PC-9 (cell line): ENCODE data around the gene SMARCA2. TPM values are rescaled to one million over a fixed set of nuclear protein-coding genes. Genes with fewer than 3 reads are reported as not detected.

ENCODE experiments used
- BruUV-seq: library from RNA; stranded (reverse); fragments of 400-500 nt; replicated peaks from 2 replicates; lab custom pipeline; 2021; lab: Mats Ljungman, UMichigan
- CTCF ChIA-PET: fragments of 300-600 bp; sonication (Branson Sonifier 250); formaldehyde crosslinking; loops from one replicate; lab custom pipeline; 2022; ENCODE audit warnings: antibody characterized with exemption; lab: Charles Lee
- POLR2A ChIA-PET: fragments of 300-600 bp; sonication (Branson Sonifier 250); formaldehyde crosslinking; loops from one replicate; lab custom pipeline; 2022; ENCODE audit warnings: antibody characterized with exemption; ENCODE audit not compliant: unreplicated experiment; lab: Charles Lee
- DNase-seq, 2 experiments: peaks; one replicate each; pipeline versions ENCODE4 v3.0.0 to v3.0.0-alpha.2; 2015 to 2022; ENCODE audit warnings: mixed read lengths in 1 of 2
- H2AFZ ChIP-seq: fragments of 200-600 bp; sonication (generic); 2 replicates; pipeline ENCODE4 v1.8.1; 2017; ENCODE audit warnings: antibody characterized with exemption
- H3F3A ChIP-seq: fragments of 200-600 bp; sonication (generic); 2 replicates; pipeline ENCODE4 v1.8.1; 2017; ENCODE audit warnings: antibody characterized with exemption, mild to moderate bottlenecking, low read depth; ENCODE audit not compliant: insufficient read depth
- H3K27ac ChIP-seq: fragments of 200-600 bp; sonication (generic); 2 replicates; pipeline ENCODE4 v1.6.1; 2016; ENCODE audit warnings: mixed run types
- H3K27me3 ChIP-seq: fragments of 200-600 bp; sonication (generic); 2 replicates; pipeline ENCODE4 v1.6.1; 2016; ENCODE audit warnings: low read depth, mixed run types; ENCODE audit not compliant: insufficient read depth
- H3K36me3 ChIP-seq: fragments of 200-600 bp; sonication (generic); 2 replicates; pipeline ENCODE4 v1.6.1; 2016; ENCODE audit warnings: low read depth, mixed run types
- H3K4me1 ChIP-seq: fragments of 200-600 bp; sonication (generic); replicated peaks from 2 replicates; pipeline ENCODE4 v1.6.1; 2016; ENCODE audit warnings: mixed run types; ENCODE audit not compliant: insufficient read depth
- H3K4me2 ChIP-seq: fragments of 200-600 bp; sonication (generic); 2 replicates; pipeline ENCODE4 v1.6.1; 2017; ENCODE audit warnings: mixed run types
- H3K4me3 ChIP-seq: fragments of 200-600 bp; sonication (generic); 2 replicates; pipeline ENCODE4 v1.6.1; 2016; ENCODE audit warnings: mixed run types
- H3K79me2 ChIP-seq: fragments of 200-600 bp; sonication (generic); 2 replicates; pipeline ENCODE4 v1.6.1; 2017; ENCODE audit warnings: low read depth, mixed run types
- H3K9me2 ChIP-seq: fragments of 200-600 bp; sonication (generic); 2 replicates; pipeline ENCODE4 v1.8.1; 2017; ENCODE audit warnings: mild to moderate bottlenecking; ENCODE audit not compliant: insufficient read depth
- H3K9me3 ChIP-seq: fragments of 200-600 bp; sonication (generic); 2 replicates; pipeline ENCODE4 v1.8.1; 2016; ENCODE audit warnings: low read depth; ENCODE audit not compliant: insufficient read depth
- H4K20me1 ChIP-seq: fragments of 200-600 bp; sonication (generic); 2 replicates; pipeline ENCODE4 v1.8.1; 2017; ENCODE audit not compliant: insufficient read depth
- CTCF ChIP-seq: fragments of 200-600 bp; sonication (generic); conservative IDR thresholded peaks from 2 replicates; pipeline ENCODE4 v1.6.1; 2017; ENCODE audit warnings: mixed run types, antibody characterized with exemption, mild to moderate bottlenecking, moderate library complexity
- EZH2 ChIP-seq: fragments of 200-600 bp; sonication (generic); IDR thresholded peaks from 2 replicates; pipeline ENCODE4 v1.8.0; 2017; ENCODE audit warnings: antibody characterized with exemption, low read depth
- intact Hi-C: fragments of 100-400 bp; cut with micrococcal nuclease; formaldehyde crosslinking; loops from one replicate; pipeline ENCODE4 v1.10.0; 2022; ENCODE audit not compliant: unreplicated experiment
- total RNA-seq: library from RNA; stranded (reverse); gene quantifications from 2 replicates; pipeline ENCODE4 v1.2.3, GENCODE V29; 2021

Gene SMARCA2
- total RNA-seq, 1 experiment from 2014 or later, result 29.3 TPM

- Histone ChIP-seq H3K9me3 (no peaks in the 10 kb centered on the region), H3K27me3 (no peaks in the 10 kb centered on the region), H3K4me3 (no peak overlapping the region), H2AFZ (no peak overlapping the region), H3K9me2 (no peaks in the 10 kb centered on the region), H3F3A (no peaks in the 10 kb centered on the region), H3K36me3 (no peaks in the 10 kb centered on the region), H3K4me2 (no peak overlapping the region), H3K79me2 (no peaks in the 10 kb centered on the region), H3K4me1 (no peaks in the 10 kb centered on the region), H4K20me1 (no peaks in the 10 kb centered on the region), H3K27ac (no peak overlapping the region)
- no TSS peak for BruUV-seq
- DNase-seq, result no peak
- CTCF ChIA-PET, result no interaction called here
- intact Hi-C loops, result no loop called here
- TF ChIP-seq EZH2 (no peak), CTCF (no peak)
- POLR2A ChIA-PET, result no interaction called here
Measured at GRCh38 chr9:2192356-2192979, 177.3 kb downstream of the SMARCA2 start.

- intact Hi-C loops, result no loop called here
- no peaks in the 10 kb centered on the region for H3K4me1 ChIP-seq
- no peak overlapping the region for H2AFZ ChIP-seq
- no peak overlapping the region for H3K4me2 ChIP-seq
- no peak overlapping the region for H3K27ac ChIP-seq
- H3K9me3 ChIP-seq, result no peaks in the 10 kb centered on the region
- no peaks in the 10 kb centered on the region for H3K9me2 ChIP-seq
- no TSS peak for BruUV-seq
- H3K36me3 ChIP-seq, result no peaks in the 10 kb centered on the region
- no peak overlapping the region for H3K4me3 ChIP-seq
- H3K27me3 ChIP-seq, result no peaks in the 10 kb centered on the region
- H4K20me1 ChIP-seq, result no peaks in the 10 kb centered on the region
- TF ChIP-seq EZH2, result no peak
- TF ChIP-seq CTCF, result no peak
- DNase-seq, result no peak
- H3K79me2 ChIP-seq, result no peaks in the 10 kb centered on the region
- CTCF ChIA-PET, result no interaction called here
- POLR2A ChIA-PET, result no interaction called here
- no peaks in the 10 kb centered on the region for H3F3A ChIP-seq
Measured at GRCh38 chr9:2193552-2193951, 178.4 kb downstream of the SMARCA2 start.

GRCh38 chr9:2195211-2195610 is 180.1 kb downstream of the SMARCA2 start:
- DNase-seq, result no peak
- Histone ChIP-seq H2AFZ (no peak overlapping the region), H3K4me2 (no peak overlapping the region), H4K20me1 (no peaks in the 10 kb centered on the region), H3K79me2 (no peaks in the 10 kb centered on the region), H3K27me3 (no peaks in the 10 kb centered on the region), H3K4me1 (no peaks in the 10 kb centered on the region), H3K9me3 (no peaks in the 10 kb centered on the region), H3F3A (no peaks in the 10 kb centered on the region), H3K9me2 (no peaks in the 10 kb centered on the region), H3K36me3 (no peaks in the 10 kb centered on the region), H3K4me3 (no peak overlapping the region), H3K27ac (no peak overlapping the region)
- ChIA-PET CTCF (no interaction called here), POLR2A (no interaction called here)
- TF ChIP-seq EZH2 (no peak), CTCF (no peak)
- BruUV-seq, result no TSS peak
- intact Hi-C loops, result no loop called here
